ENCODE results near the gene TRIM67.
A peak's percentile ranks its signal among the peaks of the same experiment; 100 is the strongest.
"Not testable (repeated sequence)": the region's sequence is repeated elsewhere in the genome, so short reads cannot be mapped to it uniquely, and the experiment has no call there.

Gene TRIM67

GRCh38 chr1:231203259-231204057 is 41.6 kb downstream of the TRIM67 start:
- no peak for DNase-seq (ENCODE audit: low read depth in 2 of 2)

- DNase-seq (ENCODE audit: low read depth in 2 of 2): no peak
These were observed 45.0 kb downstream of the TRIM67 start for GRCh38 chr1:231206856-231207255.

- DNase-seq (ENCODE audit: low read depth in 2 of 2): no peak
These were observed 45.6 kb downstream of the TRIM67 start for GRCh38 chr1:231207437-231207836.

GRCh38 chr1:231208980-231209379 is 47.1 kb downstream of the TRIM67 start:
- no peak for DNase-seq (ENCODE audit: low read depth in 2 of 2)

GRCh38 chr1:231209531-231209930 is 47.7 kb downstream of the TRIM67 start:
- no peak for DNase-seq (ENCODE audit: low read depth in 2 of 2)

DNA sequence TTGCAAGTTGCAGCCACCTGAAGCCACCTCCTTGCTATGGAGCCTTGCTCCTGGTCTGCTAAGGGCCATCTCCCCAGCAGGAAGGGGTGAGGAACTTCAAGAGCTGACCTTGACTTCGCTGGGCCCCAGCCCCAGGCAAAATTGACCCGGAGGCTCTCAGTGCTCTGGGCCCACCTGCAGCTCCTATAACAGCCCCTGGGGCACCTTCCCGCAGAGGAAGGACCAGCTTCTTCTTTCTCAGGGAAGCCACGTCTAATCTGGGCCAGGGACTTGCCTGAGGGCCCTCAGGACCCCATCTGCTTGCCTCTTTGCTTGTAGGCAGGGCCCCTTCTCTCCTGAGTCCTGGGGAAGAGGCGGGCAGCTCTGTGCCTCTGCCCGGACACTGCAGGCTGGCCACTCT is 48.3 kb downstream of the TRIM67 start:
- DNase-seq (ENCODE audit: low read depth in 2 of 2): no peak

DNA sequence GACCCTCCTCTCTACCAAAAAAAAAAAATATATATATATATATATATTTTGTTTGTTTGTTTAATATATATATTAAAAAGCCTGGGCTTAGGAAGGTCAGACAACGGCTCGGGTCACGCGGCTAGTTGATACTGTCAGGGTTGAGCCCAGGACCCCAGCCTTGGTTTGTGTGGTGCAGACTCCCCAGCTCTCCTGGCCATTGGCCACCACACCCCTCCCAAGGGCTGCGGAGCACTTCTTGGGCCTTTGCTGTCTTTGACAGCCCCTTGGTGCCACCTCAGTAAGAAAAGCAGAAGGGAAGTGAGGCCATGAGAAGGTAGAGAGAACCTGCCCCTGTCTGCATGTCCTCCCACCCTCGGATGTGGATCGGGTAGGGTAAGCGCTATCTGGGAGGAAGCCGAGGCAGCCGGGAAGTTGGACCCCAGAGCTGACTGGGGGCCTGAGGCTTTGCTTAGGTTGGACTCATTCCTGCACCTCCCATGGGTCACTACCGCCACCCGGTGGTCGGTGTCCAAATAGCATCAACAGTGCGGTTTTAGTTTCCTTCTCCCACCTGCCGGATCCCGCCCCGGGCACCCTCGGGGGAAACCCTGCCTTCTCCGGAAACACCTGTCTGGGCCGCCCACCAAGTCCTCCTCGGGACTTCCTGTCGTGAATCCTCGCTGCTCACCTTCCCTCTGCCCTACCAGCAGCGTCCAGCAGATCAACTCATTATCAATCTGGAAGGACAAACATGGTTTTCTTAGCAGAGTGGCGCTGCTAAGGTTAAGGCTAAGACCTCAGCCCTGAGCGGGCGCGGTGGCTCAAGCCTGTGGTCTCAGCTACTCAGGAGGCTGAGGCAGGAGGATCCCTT is 49.4 kb downstream of the TRIM67 start:
- peak; percentile 88 to 89 for DNase-seq (ENCODE audit: low read depth in 2 of 2)

- not testable (repeated sequence) for DNase-seq (ENCODE audit: low read depth in 2 of 2)
These were observed 50.4 kb downstream of the TRIM67 start for GRCh38 chr1:231212301-231212700.

GRCh38 chr1:231213831-231214573 is 52.1 kb downstream of the TRIM67 start:
- DNase-seq (ENCODE audit: low read depth in 2 of 2): no peak

DNA sequence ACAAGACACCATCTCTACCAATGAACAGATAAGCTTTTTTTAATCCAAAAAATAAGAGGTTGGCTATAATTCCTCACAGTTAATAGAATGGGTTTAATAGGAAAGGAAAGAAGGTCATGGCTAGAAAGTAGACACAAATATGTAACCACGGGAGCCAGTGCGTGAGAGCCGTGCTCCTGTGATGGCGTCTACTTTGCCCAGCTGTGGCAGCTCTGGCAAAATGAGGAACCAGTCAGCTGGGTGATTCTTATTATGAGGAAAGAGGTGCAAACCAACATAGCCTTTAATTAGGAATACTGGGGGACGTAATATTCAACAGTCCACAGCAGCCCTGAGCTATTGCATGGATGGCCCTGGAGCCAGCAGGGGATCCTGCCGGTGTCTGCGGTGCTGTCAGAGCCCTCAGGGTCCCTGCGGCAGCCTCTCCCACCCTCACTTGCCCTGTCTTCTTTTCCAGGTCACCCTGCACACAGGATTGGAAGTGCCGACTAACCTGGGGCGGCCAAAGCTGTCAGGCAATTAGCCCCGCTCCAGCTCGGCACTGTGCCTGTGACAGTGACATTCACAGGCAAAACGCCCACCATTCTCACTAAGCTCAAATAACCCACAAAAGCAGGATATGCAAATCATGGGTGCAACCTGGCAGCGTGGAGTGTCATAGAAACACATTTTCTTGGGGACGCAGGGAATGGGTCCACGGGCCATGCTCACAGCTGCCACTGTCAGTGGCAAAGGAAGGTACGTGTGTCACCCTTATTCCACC is 53.2 kb downstream of the TRIM67 start:
- DNase-seq (ENCODE audit: low read depth in 2 of 2): no peak

GRCh38 chr1:231215681-231216385 is 54.0 kb downstream of the TRIM67 start:
- DNase-seq (ENCODE audit: low read depth in 2 of 2): no peak

DNA sequence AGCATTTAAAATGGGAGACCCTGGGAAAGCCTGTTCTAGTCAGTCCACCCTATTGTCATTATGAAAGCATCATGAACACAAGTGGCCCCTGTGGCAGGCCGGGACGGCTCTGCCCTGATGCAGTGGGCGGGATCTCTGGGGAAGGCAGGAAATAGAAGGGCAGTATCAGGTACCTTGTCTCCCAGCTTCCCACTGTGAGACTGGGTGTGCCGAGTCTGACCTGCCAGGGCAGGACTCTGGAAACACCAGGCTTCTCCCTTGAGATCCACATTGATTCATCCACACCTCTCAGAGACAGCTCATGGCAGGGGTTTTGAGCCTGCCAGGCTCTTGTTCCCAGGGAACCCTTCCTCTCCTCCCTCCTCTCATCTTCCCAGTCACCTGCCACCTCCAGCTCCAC is 54.6 kb downstream of the TRIM67 start:
- no peak for DNase-seq (ENCODE audit: low read depth in 2 of 2)

- no peak for DNase-seq (ENCODE audit: low read depth in 2 of 2)
These were observed 55.2 kb downstream of the TRIM67 start for GRCh38 chr1:231217056-231217455.

GRCh38 chr1:231218078-231218477 is 56.2 kb downstream of the TRIM67 start:
- DNase-seq (ENCODE audit: low read depth in 2 of 2): no peak

DNA sequence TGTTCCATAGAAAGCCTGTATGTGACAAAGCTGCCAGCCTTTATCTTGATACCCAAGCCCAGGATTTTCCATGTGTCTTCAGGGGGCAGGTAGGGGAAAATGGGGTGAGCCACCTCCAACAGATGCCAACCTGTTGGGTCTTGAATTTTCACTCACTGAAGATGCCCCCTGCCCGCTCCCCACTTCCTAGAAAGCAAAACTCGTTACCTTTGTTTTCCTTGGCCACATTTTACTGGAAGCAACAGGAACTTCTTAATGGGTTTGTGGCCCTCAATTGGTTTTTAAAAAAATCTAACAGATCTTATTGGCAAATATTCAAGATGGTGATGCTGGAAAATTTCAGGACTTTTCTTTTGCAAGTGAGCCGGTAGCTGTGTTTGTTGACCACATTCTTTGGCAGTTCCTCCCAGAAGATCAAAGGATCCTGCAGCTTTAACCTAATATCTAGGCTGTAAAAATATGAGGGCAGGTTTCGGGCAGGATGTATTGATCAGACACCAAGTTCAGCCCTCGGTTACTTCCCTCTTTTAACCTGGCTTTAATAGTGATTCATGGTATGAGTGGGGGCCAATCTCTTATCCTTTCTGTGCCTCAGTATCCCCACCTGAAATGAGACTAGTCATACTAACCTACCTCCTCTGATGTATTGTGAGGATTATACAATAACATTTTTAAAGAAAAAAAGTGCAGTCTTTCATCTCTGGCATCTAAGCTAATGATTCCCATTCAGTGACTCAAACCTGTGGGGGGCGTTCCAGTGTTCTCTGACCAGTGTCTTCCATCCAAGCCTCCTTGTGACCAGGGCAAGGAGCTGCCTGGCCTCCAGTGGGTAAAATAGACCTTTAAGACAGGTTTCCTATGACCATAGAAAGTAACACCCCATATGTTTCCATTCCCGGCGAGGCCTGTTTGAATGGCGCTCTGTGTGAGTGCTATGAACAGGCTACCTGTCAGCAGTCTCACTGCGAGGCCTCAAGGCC is 57.9 kb downstream of the TRIM67 start:
- DNase-seq (ENCODE audit: low read depth in 2 of 2): no peak

GRCh38 chr1:231220801-231221200 is 58.9 kb downstream of the TRIM67 start:
- no peak for DNase-seq (ENCODE audit: low read depth in 2 of 2)

DNA sequence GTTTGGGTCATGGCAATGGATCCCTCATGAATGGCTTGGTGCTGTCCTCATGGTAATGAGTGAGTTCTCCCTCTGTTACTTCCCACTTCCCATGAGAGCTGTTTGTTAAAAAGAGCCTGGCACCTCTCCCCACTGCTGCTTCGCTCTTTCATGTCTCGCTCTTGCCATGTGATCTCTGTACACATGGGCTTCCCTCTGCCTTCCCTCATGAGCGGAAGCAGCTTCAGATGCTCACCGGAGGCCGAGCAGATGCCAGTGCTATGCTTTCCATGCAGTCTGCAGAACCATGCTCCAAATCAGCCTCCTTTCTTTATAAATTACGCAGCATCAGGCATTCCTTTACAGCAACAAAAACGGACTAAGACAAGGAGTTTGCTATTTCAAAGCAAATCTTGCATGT is 64.3 kb downstream of the TRIM67 start:
- no peak for DNase-seq (ENCODE audit: low read depth in 2 of 2)

GRCh38 chr1:231231511-231231910 is 69.7 kb downstream of the TRIM67 start:
- no peak for DNase-seq (ENCODE audit: low read depth in 2 of 2)

DNA sequence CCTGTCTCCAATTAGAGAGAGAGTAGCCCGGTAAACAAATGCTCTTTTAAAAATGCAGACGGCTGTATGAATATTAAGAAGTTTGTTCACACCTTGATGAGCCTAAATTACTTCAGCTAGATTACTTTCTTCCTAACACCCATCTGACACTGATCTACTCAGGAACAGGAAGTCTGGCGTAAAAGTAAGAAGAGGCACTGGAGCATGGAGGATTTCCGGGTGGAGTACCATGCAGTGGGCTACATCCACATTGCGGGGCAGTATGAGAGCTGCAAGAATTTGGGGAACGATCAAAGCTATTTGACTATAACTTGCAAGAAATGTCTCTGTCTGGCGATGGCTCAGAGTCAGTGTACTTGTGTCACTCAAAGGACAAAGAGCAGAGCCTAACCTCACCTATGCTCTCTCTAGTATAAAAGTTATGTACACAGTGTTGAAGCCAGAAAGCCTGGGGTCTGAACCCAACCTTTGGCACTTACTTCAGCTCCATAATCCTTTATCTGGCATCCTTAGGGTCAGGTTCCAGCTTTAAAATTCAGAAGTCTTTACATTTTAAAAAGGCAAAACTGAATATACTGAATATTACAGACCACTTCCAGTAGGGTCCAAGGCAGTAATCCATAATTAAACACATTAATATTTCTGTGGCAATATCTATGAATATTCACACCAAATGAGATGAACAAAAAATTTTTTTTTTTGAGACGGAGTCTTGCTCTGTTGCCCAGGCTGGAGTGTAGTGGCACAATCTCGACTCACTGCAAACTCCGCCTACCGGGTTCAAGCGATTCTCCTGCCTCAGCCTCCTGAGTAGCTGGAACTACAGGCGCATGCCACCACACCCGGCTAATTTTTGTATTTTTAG is 71.2 kb downstream of the TRIM67 start:
- DNase-seq (ENCODE audit: low read depth in 2 of 2): no peak
